ENCODE measurements around the gene SLC44A1.

DNA sequence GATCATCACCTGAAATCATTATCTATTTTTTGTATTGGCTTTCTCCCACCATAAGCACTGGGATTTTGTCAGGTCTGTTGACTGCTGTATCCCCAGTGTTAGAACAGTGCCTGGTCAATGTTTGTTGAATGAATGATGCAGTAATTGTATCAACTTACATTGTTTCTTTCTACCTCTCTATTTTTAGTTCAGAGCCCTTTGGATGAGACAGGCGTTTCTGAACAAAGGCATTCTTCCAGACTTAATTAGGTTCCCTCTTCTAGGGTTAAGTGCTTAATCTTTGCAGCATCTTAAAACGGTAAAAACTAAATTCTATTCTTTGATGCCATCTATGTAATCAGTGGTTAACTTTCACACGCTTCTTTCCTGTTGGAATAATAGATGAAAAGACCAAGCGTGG lies 26.3 kb downstream of the SLC44A1 start:
- no peak for TF ChIP-seq SUZ12 (IDR thresholded peaks at IDR 0.05)
- TF ChIP-seq TARDBP (IDR thresholded peaks at IDR 0.05): no peak
- TF ChIP-seq BHLHE40 (IDR thresholded peaks at IDR 0.05; ENCODE audit: borderline replicate concordance): no peak
- no peak for TF ChIP-seq SP1 (IDR thresholded peaks at IDR 0.05)
- no peak for TF ChIP-seq FOXA1 (IDR thresholded peaks at IDR 0.05)
- no peak for TF ChIP-seq FOXK2 (IDR thresholded peaks at IDR 0.05)
- TF ChIP-seq L3MBTL2 (conservative IDR thresholded peaks at IDR 0.05): no peak
- TF ChIP-seq NFRKB (IDR thresholded peaks at IDR 0.05): no peak
- no peak for TF ChIP-seq HDGF (IDR thresholded peaks at IDR 0.05; ENCODE audit: borderline replicate concordance)
- TF ChIP-seq CTBP1 (IDR thresholded peaks at IDR 0.05; ENCODE audit: borderline replicate concordance): no peak
